ENCODE results near the gene RAB9A.
"Not testable (repeated sequence)": the region's sequence is repeated elsewhere in the genome, so short reads cannot be mapped to it uniquely, and the experiment has no call there.

RAB9A gene

GRCh38 chrX:13702111-13702789 is 13.3 kb downstream of the RAB9A start:
- no peak for DNase-seq (ENCODE audit: low spot score)

DNA sequence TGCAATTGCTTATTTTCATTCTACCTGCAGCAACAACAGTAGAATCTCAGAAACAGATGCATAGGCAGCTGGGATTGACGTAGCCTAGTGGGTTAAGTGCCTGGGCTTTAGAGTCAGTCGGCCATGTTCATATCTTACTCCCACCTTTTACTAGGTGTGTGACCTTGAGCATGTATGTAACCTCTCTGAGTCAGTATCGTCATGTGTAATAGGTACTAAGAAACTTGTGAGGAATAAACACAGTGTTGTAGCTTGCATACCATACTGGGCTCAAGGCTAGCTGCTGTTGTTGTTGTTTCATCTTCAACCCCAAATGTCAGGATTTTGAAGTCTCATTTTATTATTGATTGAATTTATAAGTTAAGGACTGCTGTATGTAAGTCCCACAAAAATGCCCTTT is 14.2 kb downstream of the RAB9A start:
- no peak for DNase-seq (ENCODE audit: low spot score)

GRCh38 chrX:13703589-13703988 is 14.7 kb downstream of the RAB9A start:
- no peak for DNase-seq (ENCODE audit: low spot score)

DNA sequence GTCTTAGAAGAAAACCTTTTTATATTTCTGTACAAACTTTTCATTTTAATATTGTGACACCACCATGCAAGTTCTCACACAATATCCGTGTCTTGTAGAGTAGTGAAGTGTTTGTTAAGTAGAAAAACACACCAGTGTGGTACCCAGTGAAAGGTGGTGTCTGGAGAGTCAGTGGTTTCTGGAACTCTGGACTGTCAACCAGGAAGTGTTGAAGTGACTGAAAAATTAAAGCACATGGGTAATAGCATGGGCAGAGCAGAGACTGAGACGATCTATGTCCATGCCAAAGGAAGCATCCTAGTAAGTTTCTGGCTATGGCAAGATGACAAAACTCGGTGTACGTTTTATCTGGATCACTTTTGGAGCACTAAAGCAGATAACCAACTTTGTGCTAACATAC is 22.2 kb downstream of the RAB9A start:
- DNase-seq (ENCODE audit: low spot score), result no peak

- DNase-seq (ENCODE audit: low spot score), result no peak
Observed at GRCh38 chrX:13716455-13716854, 27.5 kb downstream of the RAB9A start.

DNA sequence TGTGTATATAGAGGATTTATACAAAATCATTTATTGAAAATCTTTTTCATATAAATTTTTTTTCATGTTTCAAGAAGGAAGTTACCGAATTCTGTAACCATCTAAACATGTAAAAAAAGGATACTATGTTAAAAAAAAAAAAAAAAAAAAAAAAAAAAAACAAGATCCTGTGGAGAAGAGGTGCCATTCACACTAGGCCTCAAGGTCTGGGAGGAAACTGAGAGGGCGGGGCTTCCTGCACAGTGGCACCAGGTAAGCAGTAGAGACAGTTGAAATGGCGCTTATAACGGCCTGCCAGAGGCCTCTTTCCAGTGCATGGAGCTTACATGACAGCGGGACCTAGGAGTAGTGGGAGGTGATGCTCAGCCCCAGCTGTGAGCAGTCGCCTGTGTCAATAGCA is 28.0 kb downstream of the RAB9A start:
- DNase-seq (ENCODE audit: low spot score), result no peak

GRCh38 chrX:13717700-13718472 is 29.0 kb downstream of the RAB9A start:
- DNase-seq (ENCODE audit: low spot score), result no peak

DNA sequence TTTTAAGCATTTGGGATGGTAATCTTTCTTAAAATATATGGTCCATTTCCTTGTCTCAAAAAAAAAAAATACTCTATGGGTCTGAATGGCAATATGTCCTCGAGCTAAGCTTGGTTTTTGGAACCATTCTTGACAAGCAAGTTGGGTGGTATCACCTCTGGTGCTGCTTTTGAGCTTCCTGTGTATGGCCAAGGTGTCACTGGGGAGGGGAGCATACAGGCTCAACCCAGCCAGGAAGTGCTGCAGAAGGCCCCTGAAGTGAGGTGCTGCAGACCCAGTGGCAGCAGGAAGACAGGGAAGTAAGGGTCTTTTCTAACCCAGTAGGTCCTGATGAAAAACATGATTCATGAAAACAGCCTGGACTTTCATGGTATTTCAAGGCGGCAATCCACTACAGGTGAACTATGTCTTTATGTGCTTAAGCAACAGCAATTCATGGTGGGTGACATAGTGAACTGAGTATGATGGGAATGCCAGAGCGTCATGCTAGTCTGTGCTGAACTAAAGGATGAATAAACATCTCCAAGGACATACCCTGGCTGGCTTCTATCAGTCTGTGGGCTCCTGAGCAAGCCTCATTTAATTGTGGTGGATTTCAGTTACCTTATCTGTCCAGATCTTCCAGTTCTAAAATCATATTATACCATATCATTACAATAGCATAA is 30.4 kb downstream of the RAB9A start:
- DNase-seq (ENCODE audit: low spot score), result no peak

DNA sequence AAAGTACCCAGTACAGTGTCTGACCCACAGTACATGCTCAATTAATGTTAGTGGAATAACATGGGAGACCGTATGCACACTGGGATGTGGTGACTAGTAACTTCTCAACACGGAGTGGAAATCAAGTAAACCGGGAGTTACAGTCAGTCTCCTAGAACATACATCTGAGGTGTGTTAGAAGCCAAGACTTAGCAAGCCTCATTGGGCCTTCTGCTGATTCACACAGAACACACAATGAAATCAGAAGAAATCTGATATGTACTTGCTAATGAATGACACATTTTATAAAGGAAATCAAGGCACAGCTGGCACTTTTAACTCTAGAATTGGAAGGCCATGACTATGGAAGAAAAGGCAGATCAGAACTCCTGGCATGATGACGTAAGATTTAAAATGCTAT is 32.4 kb downstream of the RAB9A start:
- no peak for DNase-seq (ENCODE audit: low spot score)

- DNase-seq (ENCODE audit: low spot score), result no peak
Observed at GRCh38 chrX:13721819-13722519, 33.0 kb downstream of the RAB9A start.

DNA sequence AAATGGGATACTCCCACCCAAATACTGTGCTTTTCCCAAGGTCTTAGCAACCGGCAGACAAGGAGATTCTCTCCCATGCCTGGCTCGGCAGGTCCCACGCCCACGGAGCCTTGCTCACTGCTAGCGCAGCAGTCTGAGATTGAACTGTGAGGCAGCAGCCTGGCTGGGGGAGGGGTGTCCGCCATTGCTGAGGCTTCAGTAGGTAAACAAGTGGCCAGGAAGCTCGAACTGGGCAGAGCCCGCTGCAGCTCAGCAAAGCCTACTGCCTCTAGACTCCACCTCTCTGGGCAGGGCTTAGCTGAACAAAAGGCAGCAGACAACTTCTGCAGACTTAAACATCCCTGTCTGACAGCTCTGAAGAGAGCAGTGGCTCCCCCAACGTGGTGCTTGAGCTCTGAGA is 36.0 kb downstream of the RAB9A start:
- not testable (repeated sequence) for DNase-seq (ENCODE audit: low spot score)

DNA sequence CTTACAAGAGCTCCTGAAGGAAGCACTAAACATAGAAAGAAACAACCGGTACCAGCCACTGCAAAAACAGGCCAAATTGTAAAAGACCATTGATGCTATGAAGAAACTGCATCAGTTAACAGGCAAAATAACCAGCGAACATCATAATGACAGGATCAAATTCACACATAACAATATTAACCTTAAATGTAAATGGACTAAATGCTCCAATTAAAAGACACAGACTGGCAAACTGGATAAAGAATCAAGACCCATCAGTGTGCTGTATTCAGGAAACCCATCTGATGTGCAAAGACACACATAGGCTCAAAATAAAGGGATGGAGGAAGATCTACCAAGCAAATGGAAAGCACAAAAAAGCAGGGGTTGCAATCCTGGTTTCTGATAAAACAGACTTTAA is 37.7 kb downstream of the RAB9A start:
- DNase-seq (ENCODE audit: low spot score), result not testable (repeated sequence)

DNA sequence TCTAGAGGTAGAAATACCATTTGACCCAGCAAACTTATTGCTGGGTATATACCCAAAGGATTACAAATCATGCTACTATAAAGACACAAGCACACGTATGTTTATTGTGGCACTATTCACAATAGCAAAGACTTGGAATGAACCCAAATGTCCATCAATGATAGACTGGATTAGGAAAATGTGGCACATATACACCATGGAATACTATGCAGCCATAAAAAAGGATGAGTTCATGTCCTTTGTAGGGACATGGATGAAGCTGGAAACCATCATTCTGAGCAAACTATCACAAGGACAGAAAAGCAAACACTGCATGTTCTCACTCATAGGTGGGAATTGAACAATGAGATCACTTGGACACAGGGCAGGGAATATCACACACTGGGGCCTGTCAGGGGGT is 41.6 kb downstream of the RAB9A start:
- not testable (repeated sequence) for DNase-seq (ENCODE audit: low spot score)

- DNase-seq (ENCODE audit: low spot score), result no peak
Observed at GRCh38 chrX:13732246-13733067, 43.5 kb downstream of the RAB9A start.

- no peak for DNase-seq (ENCODE audit: low spot score)
Observed at GRCh38 chrX:13733506-13733905, 44.6 kb downstream of the RAB9A start.

DNA sequence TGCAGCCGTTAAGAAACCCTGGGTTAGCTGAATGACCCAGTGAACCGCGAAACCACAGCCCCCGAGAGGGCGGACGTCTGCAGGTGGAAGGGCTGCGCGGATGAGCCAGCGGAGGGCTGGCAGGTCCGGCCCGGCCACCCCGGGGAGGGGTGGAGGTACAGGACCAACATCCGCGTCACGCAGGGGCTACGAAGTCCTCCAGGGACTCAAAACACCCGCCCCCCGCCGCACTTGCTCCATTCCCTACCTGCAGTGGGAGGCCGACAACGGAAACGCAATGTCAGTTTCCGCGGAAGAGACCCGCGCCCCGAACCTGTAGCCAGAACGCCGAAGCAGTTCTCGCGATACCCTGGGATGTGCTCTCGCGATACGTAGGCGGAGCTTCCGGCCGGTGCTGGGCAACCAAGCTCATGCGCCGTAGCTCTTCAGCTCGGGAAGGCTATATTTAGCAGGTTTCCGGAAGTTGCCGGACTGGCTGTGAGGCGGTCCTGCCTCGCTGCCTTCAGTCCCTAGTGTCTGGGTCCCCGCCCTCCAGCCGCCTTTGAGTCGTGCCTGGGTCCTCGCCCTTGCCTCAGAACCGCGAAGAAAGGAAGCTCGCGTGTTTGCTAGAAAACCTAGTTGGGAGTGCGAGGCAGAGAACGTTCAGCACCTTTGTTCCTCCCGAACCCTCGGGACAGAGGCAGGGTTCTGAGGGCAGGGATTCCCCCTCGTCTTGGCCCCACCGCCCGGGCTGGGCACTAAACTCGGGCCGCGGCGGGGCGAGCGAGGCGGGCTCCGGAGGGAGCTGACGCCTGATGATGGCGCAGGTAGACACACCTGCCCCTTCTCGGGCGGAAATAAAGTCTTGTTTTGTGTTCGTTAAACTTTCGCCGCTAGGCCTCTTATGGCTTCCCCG is 45.6 kb downstream of the RAB9A start, which contains the start of the genes OFD1 and TRAPPC2:
Gene OFD1, plus strand, starts transcription at position 471 of the 895 bp plus-strand sequence. Its CDS starts 324 bp downstream, at position 795.
Gene TRAPPC2, minus strand, starts transcription at position 343 of the 895 bp plus-strand sequence. CDS start 14,657 bp downstream, outside the sequence.
- peak; percentile 89 for DNase-seq (ENCODE audit: low spot score)

DNA sequence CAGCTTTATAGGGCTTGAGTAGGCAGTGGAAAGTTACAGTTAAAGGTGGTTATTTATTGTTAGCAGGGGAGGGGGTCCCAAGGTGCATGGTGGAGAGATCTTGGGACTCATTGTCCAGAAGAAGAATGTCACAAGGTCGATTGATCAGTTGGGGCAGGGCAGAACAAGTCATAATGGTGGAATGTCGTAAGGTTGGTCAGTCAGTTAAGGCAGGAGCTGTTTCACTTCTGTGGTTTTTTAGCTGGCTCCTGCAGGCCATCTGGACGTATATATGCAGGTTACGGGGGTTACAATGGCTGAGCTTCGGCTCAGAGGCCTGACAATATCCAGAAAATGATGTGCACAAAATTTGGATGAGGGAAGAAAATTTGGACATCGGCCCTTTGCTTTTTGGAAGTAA is 52.8 kb downstream of the RAB9A start:
- DNase-seq (ENCODE audit: low spot score), result no peak

GRCh38 chrX:13742397-13743176 is 53.7 kb downstream of the RAB9A start:
- no peak for DNase-seq (ENCODE audit: low spot score)

DNA sequence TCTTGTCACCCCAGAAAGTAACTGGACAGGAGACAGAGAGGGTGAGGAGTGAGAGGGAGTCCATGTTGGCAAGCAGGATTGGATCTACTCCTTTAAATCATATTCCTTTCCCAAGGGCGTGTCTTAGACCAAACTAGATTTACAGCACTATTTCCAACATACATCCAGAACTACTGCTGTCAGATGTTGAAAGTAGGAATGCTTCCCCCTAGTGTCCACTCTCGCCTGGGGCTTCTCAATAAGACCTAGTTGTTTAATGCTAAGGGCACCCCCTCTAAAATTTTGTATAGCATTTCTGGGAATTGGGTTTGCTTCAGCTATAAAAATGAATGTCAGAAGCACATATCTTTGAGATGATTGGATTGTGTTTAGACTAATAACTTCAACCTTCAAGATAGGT is 58.9 kb downstream of the RAB9A start:
- no peak for DNase-seq (ENCODE audit: low spot score)

Data from ecto neural progenitor cell (in vitro differentiated cells).